Measurements from ENCODE around the gene AHSA1.

- TF ChIP-seq SMC3 (IDR thresholded peaks at IDR 0.05), result no peak
- TF ChIP-seq BHLHE40 (IDR thresholded peaks at IDR 0.05; ENCODE audit: low read depth, low read length), result no peak
- TF ChIP-seq, protein P1, sequence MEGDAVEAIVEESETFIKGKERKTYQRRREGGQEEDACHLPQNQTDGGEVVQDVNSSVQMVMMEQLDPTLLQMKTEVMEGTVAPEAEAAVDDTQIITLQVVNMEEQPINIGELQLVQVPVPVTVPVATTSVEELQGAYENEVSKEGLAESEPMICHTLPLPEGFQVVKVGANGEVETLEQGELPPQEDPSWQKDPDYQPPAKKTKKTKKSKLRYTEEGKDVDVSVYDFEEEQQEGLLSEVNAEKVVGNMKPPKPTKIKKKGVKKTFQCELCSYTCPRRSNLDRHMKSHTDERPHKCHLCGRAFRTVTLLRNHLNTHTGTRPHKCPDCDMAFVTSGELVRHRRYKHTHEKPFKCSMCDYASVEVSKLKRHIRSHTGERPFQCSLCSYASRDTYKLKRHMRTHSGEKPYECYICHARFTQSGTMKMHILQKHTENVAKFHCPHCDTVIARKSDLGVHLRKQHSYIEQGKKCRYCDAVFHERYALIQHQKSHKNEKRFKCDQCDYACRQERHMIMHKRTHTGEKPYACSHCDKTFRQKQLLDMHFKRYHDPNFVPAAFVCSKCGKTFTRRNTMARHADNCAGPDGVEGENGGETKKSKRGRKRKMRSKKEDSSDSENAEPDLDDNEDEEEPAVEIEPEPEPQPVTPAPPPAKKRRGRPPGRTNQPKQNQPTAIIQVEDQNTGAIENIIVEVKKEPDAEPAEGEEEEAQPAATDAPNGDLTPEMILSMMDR (IDR thresholded peaks at IDR 0.05), result no peak
- TF ChIP-seq RAD21 (conservative IDR thresholded peaks at IDR 0.05 in 1 of 2, IDR thresholded peaks at IDR 0.05 in 1 of 2), result no peak
- no peak for TF ChIP-seq EP300 (IDR thresholded peaks at IDR 0.05)
- TF ChIP-seq, protein P2, sequence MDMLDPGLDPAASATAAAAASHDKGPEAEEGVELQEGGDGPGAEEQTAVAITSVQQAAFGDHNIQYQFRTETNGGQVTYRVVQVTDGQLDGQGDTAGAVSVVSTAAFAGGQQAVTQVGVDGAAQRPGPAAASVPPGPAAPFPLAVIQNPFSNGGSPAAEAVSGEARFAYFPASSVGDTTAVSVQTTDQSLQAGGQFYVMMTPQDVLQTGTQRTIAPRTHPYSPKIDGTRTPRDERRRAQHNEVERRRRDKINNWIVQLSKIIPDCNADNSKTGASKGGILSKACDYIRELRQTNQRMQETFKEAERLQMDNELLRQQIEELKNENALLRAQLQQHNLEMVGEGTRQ (IDR thresholded peaks at IDR 0.05), result no peak
- no peak for TF ChIP-seq POLR2A (IDR thresholded peaks at IDR 0.05; ENCODE audit: low read length)
- no peak for TF ChIP-seq MAZ (IDR thresholded peaks at IDR 0.05; ENCODE audit: borderline replicate concordance, low read depth, low read length)
- TF ChIP-seq JUN (IDR thresholded peaks at IDR 0.05), result no peak
- TF ChIP-seq POLR2AphosphoS2 (conservative IDR thresholded peaks at IDR 0.05; ENCODE audit: low read length), result no peak
- TF ChIP-seq, protein P3, sequence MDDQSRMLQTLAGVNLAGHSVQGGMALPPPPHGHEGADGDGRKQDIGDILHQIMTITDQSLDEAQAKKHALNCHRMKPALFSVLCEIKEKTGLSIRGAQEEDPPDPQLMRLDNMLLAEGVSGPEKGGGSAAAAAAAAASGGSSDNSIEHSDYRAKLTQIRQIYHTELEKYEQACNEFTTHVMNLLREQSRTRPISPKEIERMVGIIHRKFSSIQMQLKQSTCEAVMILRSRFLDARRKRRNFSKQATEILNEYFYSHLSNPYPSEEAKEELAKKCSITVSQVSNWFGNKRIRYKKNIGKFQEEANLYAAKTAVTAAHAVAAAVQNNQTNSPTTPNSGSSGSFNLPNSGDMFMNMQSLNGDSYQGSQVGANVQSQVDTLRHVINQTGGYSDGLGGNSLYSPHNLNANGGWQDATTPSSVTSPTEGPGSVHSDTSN (IDR thresholded peaks at IDR 0.05), result no peak
- TF ChIP-seq RCOR1 (IDR thresholded peaks at IDR 0.05; ENCODE audit: low read depth, low read length), result no peak
These were observed 47.1 kb downstream of the AHSA1 start for GRCh38 chr14:77505031-77505430.
